GM12801 (cell line): Measurements from ENCODE around the gene TAS2R41.

ENCODE experiments used
- CTCF ChIP-seq: IDR thresholded peaks from one replicate; pipeline ENCODE4 v1.5.1; 2011; ENCODE audit warnings: control low read depth; ENCODE audit not compliant: insufficient read length; ENCODE audit errors: extremely low read depth

Gene TAS2R41

DNA sequence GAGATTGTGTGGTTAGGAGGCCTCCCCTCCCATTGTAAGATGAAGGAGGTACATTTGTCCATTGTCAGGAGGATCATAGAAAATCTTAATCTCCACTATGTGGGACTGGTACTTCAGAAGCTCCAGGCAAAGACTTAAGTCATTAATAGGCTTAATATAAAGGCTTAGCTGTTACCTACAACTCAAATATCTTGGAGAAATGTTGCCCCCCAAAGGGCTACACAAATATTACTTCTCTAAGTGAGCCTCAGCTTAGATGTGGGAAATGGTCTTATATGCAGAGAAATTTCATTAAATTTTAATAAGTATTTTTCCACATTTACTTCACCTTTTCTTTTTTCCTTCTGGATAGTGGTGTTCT, 27.2 kb downstream of the TAS2R41 start:
- TF ChIP-seq CTCF: no peak

GRCh38 chr7:143505838-143506237, 28.2 kb downstream of the TAS2R41 start:
- TF ChIP-seq CTCF: no peak

DNA sequence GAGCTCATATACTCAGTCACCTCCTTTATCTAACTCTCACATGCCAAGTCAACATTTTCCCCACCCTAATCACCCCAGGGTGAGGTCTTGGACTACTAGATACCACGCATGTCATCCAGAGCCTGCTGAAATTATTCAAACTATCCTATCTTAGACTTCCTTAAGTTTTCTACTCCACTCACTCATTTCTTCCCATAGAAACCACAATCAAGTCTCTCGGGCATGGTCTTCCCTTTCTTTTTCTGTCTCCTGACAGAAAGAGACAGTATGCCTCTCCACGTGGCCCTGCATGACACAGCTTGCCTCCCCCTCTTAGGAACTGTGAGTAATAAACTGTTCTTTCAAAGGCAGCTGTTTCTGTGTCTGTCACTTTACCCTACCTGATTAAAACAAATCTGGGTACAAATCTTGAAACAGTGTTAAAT, 29.4 kb downstream of the TAS2R41 start:
- no peak for TF ChIP-seq CTCF

DNA sequence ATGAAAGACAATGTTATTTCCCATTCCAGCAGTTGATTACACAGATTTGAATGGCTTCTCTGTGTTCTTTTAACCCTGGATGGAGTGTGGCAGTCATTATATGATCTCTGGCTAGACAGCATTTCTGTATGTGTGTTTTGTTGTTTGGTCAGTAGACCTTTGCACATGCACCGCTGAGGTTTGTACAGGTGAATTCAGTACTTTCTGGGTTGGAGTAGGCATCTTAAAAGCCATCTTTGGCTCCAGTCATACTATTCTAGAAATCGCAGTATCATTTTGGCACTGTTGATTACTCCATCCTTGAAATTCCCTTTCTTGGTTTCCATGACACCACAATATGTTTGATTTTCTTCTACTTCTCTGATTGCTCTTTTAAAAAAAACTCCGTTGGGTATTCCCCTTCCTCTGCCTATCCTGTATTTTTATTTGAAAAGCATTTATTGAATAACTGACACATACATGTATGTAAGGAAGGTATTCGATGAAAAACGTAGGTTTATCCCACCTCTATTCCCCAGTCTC, 29.9 kb downstream of the TAS2R41 start:
- TF ChIP-seq CTCF: no peak

DNA sequence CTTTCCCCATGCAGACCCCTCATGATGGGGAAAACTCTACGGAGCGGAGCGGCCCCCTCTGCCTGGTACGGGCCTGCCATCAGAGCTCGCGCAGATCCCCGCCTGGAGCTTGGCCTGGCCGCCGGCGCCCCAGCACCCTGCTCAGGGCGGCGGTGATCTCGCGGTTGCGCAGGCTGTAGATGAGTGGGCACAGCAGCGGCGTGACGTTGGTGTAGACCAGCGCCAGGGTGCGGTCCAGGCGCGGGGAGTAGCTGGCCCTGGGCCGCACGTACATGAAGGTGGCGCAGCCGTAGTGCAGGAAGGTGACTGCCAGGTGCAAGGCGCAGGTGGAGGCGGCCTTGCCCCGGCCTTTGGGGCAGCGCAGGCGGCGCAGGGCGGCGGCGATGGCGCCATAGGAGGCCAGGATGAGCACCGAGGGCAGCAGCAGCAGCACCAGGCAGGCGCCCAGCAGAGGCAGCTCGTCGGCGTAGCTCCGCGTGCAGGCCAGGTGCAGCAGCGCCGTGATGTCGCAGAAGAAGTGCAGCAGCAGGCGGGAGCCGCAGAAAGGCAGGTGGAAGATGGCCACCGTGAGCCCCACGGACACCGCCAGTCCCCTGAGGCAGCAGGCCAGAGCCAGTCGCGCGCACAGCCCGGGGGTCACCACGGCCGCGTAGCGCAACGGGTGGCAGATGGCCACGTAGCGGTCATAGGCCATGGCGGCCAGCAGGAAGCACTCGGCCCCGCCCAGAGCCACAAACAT, 33.4 kb downstream of the TAS2R41 start:
- TF ChIP-seq CTCF: no peak

DNA sequence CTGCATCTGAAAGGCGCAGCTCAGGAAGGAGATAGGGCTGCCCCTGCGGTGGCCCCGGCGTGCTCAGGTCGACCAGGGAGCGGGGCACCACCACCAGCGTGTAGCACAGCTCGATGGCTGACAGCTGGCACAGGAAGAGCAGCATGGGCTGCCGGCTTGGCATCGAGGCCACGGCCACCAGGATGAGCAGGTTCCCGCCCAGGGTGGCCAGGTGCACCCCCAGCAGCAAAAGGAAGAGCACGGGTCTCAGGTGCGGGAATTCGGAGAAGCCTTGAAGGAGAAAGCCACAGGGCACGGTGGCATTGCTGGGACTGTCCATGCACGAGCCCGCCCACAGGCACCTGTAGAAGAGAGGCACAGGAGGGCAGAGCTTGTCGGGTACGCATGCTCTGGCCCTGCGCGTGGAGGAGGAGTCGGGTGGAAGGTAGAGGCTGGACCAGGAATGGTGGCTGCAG, 33.9 kb downstream of the TAS2R41 start:
- no peak for TF ChIP-seq CTCF

GRCh38 chr7:143512488-143513340, 35.0 kb downstream of the TAS2R41 start:
- TF ChIP-seq CTCF: no peak
